NOMO-1 treated with DMSO at 0.1 percent for 48 hours (cell line): ENCODE results near the gene MCFD2.

Experiments used
- DNase-seq: peaks from one replicate; lab custom pipeline; 2025; ENCODE audit not compliant: unreplicated experiment; lab: John Stamatoyannopoulos, UW

MCFD2 gene

DNA sequence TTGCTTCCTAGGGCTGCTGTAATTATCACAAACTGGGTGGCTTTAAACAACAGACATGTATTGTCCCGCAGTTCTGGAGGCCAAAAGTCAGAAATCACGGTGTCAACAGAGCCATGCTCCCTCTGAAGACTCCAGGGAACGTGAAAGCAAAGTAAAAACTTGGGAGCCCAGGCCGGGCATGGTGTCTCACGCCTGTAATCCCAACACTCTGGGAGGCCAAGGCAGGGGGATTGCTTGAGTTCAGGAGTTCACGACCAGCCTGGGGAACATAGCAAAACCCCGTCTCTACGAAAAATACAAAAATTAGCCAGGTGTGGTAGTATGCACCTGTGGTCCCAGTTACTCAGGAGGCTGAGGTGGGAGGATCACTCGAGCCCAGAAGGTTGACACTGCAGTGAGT is 63.5 kb downstream of the MCFD2 start:
- no peak for DNase-seq
